HG02610 (cell line): Measurements from ENCODE around the gene CACNA1H.
"Not testable (repeated sequence)": the region's sequence is repeated elsewhere in the genome, so short reads cannot be mapped to it uniquely, and the experiment has no call there.

Experiments
- ATAC-seq: cut with Tn5 transposase; IDR thresholded peaks from one replicate; pipeline ENCODE4 v1.9.1; 2021; ENCODE audit warnings: mild to moderate bottlenecking, moderate library complexity; ENCODE audit not compliant: unreplicated experiment

The CACNA1H gene

GRCh38 chr16:1263591-1264344, 110.9 kb downstream of the CACNA1H start:
- no peak for ATAC-seq

DNA sequence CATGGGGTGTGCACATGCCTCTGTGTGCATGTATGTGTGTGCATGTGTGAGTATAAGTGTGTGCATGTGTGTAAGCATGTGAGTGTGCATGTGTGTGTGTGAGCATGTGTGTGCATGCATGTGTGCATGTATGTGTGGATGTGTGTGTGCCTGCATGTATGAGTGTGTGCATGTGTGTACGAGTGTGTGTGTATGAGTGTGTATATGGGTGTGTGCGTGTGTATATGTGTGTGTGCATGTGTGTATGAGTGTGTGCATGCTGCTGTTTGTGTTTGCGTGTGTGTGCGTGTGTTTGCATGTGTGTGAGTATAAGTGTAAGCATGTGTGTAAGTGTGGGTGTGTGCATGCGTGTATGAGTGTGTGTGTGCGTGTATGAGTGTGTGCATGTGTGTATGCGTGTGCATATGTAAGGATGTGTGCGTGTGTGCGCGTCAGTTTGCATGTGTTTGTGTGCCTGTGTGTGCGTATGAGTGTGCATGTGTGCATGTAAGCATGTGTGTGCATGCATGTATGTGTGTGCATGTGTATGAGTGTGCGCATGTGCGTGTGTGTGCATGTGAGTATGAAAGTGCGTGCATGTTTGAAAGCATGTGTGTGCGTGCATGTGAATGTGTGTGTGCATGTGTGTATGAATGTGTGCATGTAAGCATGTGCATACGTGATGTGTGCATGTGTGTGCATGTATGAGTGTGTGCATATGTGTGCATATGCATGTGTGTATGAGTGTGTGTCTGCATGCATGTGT, 111.6 kb downstream of the CACNA1H start:
- ATAC-seq: no peak

DNA sequence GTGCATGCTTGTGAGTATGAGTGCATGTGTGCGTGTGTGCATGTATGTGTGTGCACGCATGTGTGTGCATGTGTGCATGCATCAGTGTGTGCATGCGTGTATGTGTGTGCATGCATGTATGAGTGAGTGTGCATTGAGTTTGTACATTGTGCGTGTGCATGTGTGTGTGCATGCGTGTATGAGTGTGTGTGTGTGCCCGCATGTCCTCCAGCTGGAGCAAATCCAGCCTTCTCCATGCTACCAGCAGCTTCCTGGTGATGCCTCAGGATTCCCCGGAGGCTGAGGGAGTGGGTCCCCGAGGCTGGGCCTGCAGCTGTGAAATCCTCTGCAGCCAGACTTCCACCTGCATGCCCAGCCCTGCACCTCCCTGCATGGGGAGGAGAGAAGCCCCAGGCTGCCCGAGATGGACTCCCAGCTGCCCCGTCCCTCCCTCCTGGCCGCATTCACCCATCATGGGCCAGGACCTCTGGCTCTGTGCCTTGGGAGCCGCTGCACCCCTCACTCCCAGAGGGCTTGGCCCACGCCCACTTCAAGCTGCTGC, 112.3 kb downstream of the CACNA1H start:
- ATAC-seq: no peak

DNA sequence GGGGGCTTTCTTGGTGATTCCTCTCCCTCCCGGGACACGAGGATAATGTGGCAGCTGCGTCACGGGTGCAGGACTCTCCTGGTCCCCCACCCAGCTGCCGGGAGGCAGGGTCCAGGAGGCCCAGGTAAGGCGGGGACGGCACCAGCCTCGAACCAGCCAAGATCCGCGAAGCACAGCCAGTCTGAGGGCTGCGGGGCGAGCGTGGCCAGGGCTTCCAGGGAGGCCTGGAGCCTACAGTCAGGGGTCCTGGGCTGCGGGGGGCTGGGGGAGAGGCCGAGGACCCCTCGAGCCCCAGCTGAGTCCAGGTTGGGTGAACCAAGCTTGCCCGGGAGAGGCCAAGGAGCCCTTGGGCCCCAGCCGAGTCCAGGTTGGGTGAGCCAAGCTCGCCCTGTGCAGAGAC, 112.9 kb downstream of the CACNA1H start:
- no peak for ATAC-seq

- not testable (repeated sequence) for ATAC-seq
These were observed 116.5 kb downstream of the CACNA1H start for GRCh38 chr16:1269418-1269817.

GRCh38 chr16:1271380-1271723, 118.4 kb downstream of the CACNA1H start:
- no peak for ATAC-seq
